Testis (tissue), 2 donors: ENCODE measurements around the gene RPA1.

Experiments
- POLR2A ChIP-seq: fragments of 450-650 bp; IDR thresholded peaks from one replicate; pipeline ENCODE4 v1.6.1; 2017; ENCODE audit warnings: antibody characterized with exemption, mild to moderate bottlenecking, moderate library complexity
- TF ChIP-seq, protein P1 (sequence below), 3 experiments: fragments of 450-650 bp in 2 of 3; fragments of 200-600 bp in 1 of 3; sonication (generic) in 1 of 3; IDR thresholded peaks; one replicate each; pipeline ENCODE4 v1.5.1; 2016 to 2019; ENCODE audit warnings: antibody characterized with exemption in 3 of 3, mild to moderate bottlenecking in 2 of 3, moderate library complexity in 1 of 3

DNA sequence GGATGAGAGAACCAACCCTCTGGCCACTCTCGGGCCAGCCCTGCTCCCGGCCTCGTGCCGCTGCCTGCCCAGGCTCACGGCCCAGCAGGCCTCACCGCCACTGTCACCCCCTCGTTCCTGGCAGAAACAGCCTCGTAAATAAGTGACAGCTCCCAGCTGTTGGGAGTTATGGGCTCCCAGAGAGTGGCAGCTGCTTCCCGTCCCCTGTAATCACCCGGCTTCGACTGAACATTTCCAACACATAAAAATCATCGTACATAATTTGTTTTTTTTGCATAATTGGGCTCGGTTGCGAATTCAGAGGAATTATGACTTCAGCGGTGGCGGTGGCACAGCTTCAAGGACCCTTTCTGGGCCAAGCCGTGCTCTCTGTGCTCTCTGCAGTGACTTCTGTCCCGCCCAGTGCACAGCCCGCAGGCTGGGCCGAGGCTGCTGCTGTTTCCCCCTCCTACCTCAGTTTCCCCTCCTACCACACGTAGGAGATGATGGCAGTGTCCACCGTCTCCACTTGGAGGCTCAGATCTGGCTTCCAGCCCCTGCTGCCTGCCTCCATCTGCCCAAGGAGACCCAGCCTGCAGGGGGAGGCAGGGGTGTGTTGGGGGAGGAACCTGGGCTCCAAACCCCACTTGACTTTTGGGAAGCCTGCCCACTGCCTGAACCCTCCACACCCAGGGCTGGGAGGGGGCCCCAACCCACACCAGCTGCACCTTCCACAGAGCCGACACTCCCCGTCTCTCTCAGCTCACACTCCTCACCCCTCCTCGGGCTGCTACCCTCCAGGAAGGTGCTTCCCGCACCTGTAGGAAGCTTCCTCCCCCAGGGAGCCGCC, 110.4 kb downstream of the RPA1 start:
- TF ChIP-seq POLR2A, result no peak
- TF ChIP-seq, protein P1, sequence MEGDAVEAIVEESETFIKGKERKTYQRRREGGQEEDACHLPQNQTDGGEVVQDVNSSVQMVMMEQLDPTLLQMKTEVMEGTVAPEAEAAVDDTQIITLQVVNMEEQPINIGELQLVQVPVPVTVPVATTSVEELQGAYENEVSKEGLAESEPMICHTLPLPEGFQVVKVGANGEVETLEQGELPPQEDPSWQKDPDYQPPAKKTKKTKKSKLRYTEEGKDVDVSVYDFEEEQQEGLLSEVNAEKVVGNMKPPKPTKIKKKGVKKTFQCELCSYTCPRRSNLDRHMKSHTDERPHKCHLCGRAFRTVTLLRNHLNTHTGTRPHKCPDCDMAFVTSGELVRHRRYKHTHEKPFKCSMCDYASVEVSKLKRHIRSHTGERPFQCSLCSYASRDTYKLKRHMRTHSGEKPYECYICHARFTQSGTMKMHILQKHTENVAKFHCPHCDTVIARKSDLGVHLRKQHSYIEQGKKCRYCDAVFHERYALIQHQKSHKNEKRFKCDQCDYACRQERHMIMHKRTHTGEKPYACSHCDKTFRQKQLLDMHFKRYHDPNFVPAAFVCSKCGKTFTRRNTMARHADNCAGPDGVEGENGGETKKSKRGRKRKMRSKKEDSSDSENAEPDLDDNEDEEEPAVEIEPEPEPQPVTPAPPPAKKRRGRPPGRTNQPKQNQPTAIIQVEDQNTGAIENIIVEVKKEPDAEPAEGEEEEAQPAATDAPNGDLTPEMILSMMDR (IDR thresholded peaks at IDR 0.05), result no peak
